Measurements from ENCODE around the gene AFF4.

- TF ChIP-seq CTCF (conservative IDR thresholded peaks at IDR 0.05; ENCODE audit: low read depth, low read length) (no peak), EZH2 (IDR thresholded peaks at IDR 0.05; ENCODE audit: borderline replicate concordance, low read depth, low read length, poor library complexity, severe bottlenecking) (no peak)
Observed at GRCh38 chr5:132890817-132891216, 72.6 kb downstream of the AFF4 start.

All from A673 (cell line).